Measurements from ENCODE around the gene PLD1.

DNA sequence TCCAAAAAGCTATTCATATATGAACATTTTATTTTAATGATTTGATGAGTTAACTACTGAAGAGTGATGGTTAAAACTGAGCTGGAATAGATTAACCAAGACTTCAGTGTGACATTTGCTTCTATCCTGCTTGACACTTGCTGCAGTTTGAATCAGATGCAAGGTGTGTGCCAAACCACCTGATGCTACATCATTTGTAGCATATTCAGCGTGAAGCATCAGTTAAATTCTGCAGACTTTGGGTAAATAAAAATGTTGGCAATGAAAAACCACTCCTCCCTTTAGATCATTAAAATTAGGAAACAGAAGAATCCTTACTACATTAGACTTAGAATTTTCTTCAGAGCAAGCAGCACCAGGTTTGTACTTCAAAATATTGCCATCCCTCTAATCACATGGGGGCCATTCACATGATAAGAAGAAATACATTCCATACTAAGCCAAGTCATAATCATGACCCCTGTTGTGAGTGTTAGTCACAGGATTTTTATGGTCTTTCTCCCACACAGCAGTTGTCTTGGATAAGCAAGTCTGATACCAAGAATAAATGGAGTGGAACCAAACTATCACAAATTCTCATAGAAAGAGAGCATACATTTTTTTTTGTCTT lies 189.4 kb downstream of the PLD1 start:
- TF ChIP-seq CTCF (conservative IDR thresholded peaks at IDR 0.05), result no peak
- no peak for TF ChIP-seq EZH2 (IDR thresholded peaks at IDR 0.05; ENCODE audit: low read depth)

Measured in PC-9 (cell line).